Measurements from ENCODE around the gene COG3. TPM values are rescaled to one million over a fixed set of nuclear protein-coding genes. Genes with fewer than 3 reads are reported as not detected.

The COG3 gene
- polyA plus RNA-seq, 1 donor from 2014 or later, result 90.2 TPM

GRCh38 chr13:45540864-45541263 lies 76.1 kb downstream of the COG3 start:
- Histone ChIP-seq H3K4me2 (ENCODE audit: low read length) (no peak overlapping the region), H3K4me3 (ENCODE audit: low read length) (no peak overlapping the region), H3K79me2 (replicated peaks; ENCODE audit: insufficient read depth, low read length) (no peaks in the 10 kb centered on the region), H3K27me3 (ENCODE audit: insufficient read depth, low read depth, low read length) (no peaks in the 10 kb centered on the region), H2AFZ (ENCODE audit: low read depth, low read length) (no peak overlapping the region), H3K27ac (ENCODE audit: low read length) (no peak overlapping the region), H3K36me3 (ENCODE audit: insufficient read depth, low read length) (no peaks in the 10 kb centered on the region), H3F3A (ENCODE audit: insufficient read depth, low read length, poor library complexity, severe bottlenecking) (no peaks in the 10 kb centered on the region), H4K20me1 (ENCODE audit: insufficient read depth) (no peaks in the 10 kb centered on the region), H3K9ac (ENCODE audit: low read length) (no peak overlapping the region), H3K9me2 (ENCODE audit: insufficient read depth, low read length) (no peaks in the 10 kb centered on the region), H3K9me3 (ENCODE audit: low read length) (no peaks in the 10 kb centered on the region)
- TF ChIP-seq SMC3 (conservative IDR thresholded peaks at IDR 0.05; ENCODE audit: poor library complexity), result no peak
- no peak for TF ChIP-seq RAD21 (conservative IDR thresholded peaks at IDR 0.05)
- TF ChIP-seq CTCF (IDR thresholded peaks at IDR 0.05; ENCODE audit: poor library complexity, severe bottlenecking), result no peak
- no peak for TF ChIP-seq POLR2AphosphoS5 (IDR thresholded peaks at IDR 0.05)
- no peak for TF ChIP-seq EP300 (conservative IDR thresholded peaks at IDR 0.05; ENCODE audit: poor library complexity, severe bottlenecking)
- TF ChIP-seq EZH2 (IDR thresholded peaks at IDR 0.05; ENCODE audit: borderline replicate concordance, insufficient read depth, low read length, poor library complexity, severe bottlenecking), result no peak
- TF ChIP-seq TAF1 (IDR thresholded peaks at IDR 0.05; ENCODE audit: low read depth), result no peak
- no peak for TF ChIP-seq MXI1 (conservative IDR thresholded peaks at IDR 0.05; ENCODE audit: poor library complexity, severe bottlenecking)
- TF ChIP-seq REST (IDR thresholded peaks at IDR 0.05; ENCODE audit: borderline replicate concordance), result no peak

DNA sequence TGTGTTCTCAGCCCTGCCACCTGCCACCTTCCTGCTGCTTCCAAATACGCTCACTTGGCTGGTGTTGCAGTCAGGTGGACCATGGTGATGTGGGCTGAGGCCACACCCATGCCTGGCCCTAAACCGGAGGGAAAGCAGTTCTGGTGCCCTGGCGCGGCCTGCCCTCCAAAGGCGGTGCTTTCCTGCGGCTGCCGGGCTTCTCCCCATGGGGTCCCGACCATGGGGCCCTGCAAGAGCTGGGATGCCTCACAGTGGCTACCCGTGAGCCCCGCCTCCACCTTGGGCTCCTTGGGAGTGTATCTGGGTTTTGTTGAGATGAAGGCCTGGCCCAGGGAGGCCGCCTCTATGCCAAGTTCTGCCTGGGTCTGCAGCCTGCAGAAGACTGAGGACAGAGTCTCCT lies 77.1 kb downstream of the COG3 start:
- Histone ChIP-seq H3K4me2 (ENCODE audit: low read length) (no peak overlapping the region), H3K4me3 (ENCODE audit: low read length) (no peak overlapping the region), H3K27me3 (ENCODE audit: insufficient read depth, low read depth, low read length) (no peaks in the 10 kb centered on the region), H3K79me2 (replicated peaks; ENCODE audit: insufficient read depth, low read length) (no peaks in the 10 kb centered on the region), H2AFZ (ENCODE audit: low read depth, low read length) (no peak overlapping the region), H3K27ac (ENCODE audit: low read length) (no peak overlapping the region), H3F3A (ENCODE audit: insufficient read depth, low read length, poor library complexity, severe bottlenecking) (no peaks in the 10 kb centered on the region), H3K9me3 (ENCODE audit: low read length) (no peaks in the 10 kb centered on the region), H3K36me3 (ENCODE audit: insufficient read depth, low read length) (no peaks in the 10 kb centered on the region), H4K20me1 (ENCODE audit: insufficient read depth) (no peaks in the 10 kb centered on the region), H3K9me2 (ENCODE audit: insufficient read depth, low read length) (no peaks in the 10 kb centered on the region), H3K9ac (ENCODE audit: low read length) (no peak overlapping the region)
- TF ChIP-seq POLR2AphosphoS5 (IDR thresholded peaks at IDR 0.05) (no peak), REST (IDR thresholded peaks at IDR 0.05; ENCODE audit: borderline replicate concordance) (no peak), TAF1 (IDR thresholded peaks at IDR 0.05; ENCODE audit: low read depth) (no peak), SMC3 (conservative IDR thresholded peaks at IDR 0.05; ENCODE audit: poor library complexity) (no peak), EZH2 (IDR thresholded peaks at IDR 0.05; ENCODE audit: borderline replicate concordance, insufficient read depth, low read length, poor library complexity, severe bottlenecking) (no peak), CTCF (IDR thresholded peaks at IDR 0.05; ENCODE audit: poor library complexity, severe bottlenecking) (no peak), RAD21 (conservative IDR thresholded peaks at IDR 0.05) (no peak), MXI1 (conservative IDR thresholded peaks at IDR 0.05; ENCODE audit: poor library complexity, severe bottlenecking) (no peak), EP300 (conservative IDR thresholded peaks at IDR 0.05; ENCODE audit: poor library complexity, severe bottlenecking) (no peak)

Measured in neural cell (in vitro differentiated cells).